ENCODE measurements around the gene JOSD2.

JOSD2 gene

DNA sequence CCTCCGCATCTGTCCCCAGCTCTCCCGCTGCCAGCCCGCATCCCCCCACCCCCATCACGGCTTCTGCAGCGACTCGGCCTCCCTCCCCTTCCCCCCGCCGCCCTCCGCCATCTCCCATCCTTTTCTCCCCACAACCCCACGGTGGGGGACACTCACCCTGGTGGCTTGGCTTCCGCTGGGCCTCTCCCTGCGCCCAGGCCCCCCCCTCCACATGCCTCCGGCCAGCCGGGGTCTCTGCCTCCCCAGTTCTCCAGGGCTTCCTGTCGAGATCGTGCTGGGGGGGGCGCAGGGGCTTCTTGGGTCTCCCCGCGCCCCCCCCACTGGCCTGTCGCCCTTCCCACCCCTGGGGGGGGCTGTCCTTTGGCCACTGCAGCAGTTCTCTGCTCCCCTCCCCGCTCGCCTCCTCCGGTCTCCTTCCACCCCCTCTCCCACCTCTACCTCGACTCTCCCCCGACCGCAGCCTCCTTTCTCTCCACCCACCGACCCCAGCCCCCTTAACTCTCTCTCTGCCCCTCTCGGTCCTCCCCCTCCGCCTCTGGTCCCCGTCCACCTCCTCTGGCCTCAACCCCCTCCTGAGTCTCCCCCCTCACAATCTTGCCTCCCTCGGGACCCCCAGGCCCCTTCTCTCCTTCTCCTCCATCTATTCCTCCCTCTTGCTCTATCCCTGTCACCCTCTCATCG lies 40.2 kb upstream of the JOSD2 start:
- DNase-seq (ENCODE audit: low read depth) = no peak
- no peak overlapping the region for H3K4me3 ChIP-seq (ENCODE audit: control insufficient read depth, low read depth, low read length)
- TF ChIP-seq, protein P1, sequence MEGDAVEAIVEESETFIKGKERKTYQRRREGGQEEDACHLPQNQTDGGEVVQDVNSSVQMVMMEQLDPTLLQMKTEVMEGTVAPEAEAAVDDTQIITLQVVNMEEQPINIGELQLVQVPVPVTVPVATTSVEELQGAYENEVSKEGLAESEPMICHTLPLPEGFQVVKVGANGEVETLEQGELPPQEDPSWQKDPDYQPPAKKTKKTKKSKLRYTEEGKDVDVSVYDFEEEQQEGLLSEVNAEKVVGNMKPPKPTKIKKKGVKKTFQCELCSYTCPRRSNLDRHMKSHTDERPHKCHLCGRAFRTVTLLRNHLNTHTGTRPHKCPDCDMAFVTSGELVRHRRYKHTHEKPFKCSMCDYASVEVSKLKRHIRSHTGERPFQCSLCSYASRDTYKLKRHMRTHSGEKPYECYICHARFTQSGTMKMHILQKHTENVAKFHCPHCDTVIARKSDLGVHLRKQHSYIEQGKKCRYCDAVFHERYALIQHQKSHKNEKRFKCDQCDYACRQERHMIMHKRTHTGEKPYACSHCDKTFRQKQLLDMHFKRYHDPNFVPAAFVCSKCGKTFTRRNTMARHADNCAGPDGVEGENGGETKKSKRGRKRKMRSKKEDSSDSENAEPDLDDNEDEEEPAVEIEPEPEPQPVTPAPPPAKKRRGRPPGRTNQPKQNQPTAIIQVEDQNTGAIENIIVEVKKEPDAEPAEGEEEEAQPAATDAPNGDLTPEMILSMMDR (IDR thresholded peaks at IDR 0.05; ENCODE audit: control insufficient read depth, insufficient read depth, low read depth, low read length, missing control alignments) = no peak

- no peak overlapping the region for H3K4me3 ChIP-seq (ENCODE audit: control insufficient read depth, low read depth, low read length)
- DNase-seq (ENCODE audit: low read depth) = no peak
- TF ChIP-seq, protein P1 (IDR thresholded peaks at IDR 0.05; ENCODE audit: control insufficient read depth, insufficient read depth, low read depth, low read length, missing control alignments) = no peak
Observed at GRCh38 chr19:50550594-50550966, 39.6 kb upstream of the JOSD2 start.

GRCh38 chr19:50549927-50550593 lies 39.1 kb upstream of the JOSD2 start:
- TF ChIP-seq, protein P1 (IDR thresholded peaks at IDR 0.05; ENCODE audit: control insufficient read depth, insufficient read depth, low read depth, low read length, missing control alignments) = no peak
- no peak for DNase-seq (ENCODE audit: low read depth)
- no peak overlapping the region for H3K4me3 ChIP-seq (ENCODE audit: control insufficient read depth, low read depth, low read length)

DNA sequence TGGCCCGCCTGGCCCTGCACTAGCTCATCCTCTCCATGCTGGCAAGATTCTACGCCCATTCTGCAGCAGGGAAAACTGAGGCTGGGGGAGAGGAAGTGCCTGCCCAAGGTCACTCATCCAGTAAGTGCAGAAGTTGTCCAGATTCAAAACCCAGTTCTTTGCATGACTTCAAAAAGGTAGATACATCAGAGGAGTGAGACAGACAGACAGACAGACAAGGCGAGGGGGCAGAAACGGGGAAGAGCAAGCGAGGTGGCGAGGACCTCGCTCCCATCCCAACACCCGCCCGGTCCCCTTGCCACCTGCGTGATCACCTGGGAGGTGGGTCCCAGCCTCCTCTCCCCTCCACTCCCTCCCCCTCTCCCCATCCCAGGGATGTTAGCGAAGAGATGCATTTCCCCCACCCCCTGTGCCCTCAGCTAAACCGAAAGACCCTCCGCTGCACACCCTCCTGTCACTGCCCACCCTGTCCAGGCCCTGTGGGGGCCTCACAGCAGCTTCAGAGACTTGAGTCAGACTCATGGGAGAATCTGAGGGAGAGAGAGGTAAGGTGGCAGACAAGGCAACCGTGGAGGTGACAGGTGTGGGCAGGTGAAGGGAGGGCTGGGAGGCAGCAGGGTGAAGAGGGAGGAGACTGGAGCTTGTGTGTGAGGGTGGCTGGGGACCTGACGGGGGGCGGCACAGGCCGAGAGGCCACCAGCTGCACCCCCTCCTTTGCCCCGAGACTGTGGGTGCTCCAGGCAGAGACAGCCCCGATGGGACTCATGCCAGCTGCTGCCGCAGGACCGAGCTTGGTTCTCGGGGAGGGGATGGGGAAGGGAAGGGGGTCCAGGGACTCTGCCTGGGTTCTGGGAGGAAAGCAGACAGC lies 38.3 kb upstream of the JOSD2 start:
- no peak for DNase-seq (ENCODE audit: low read depth)
- TF ChIP-seq, protein P1 (IDR thresholded peaks at IDR 0.05; ENCODE audit: control insufficient read depth, insufficient read depth, low read depth, low read length, missing control alignments) = no peak
- no peak overlapping the region for H3K4me3 ChIP-seq (ENCODE audit: control insufficient read depth, low read depth, low read length)

- TF ChIP-seq, protein P1 (IDR thresholded peaks at IDR 0.05; ENCODE audit: control insufficient read depth, insufficient read depth, low read depth, low read length, missing control alignments) = no peak
- no peak for DNase-seq (ENCODE audit: low read depth)
Observed at GRCh38 chr19:50548191-50549058, 37.4 kb upstream of the JOSD2 start.

More at GRCh38 chr19:50548191-50549058, 37.4 kb upstream of the JOSD2 start:
- H3K4me3 ChIP-seq (ENCODE audit: control insufficient read depth, low read depth, low read length) = no peak overlapping the region

Measured in AG09309 (cell line).